Activated CD4-positive, alpha-beta memory T cell treated with anti-CD3 and anti-CD28 coated beads, Interleukin-2, amount 10 ng/mL, durations not matched to agents 7 days and 5 days (primary cell): ENCODE data around the gene RIPOR2. TPM values are rescaled to one million over a fixed set of nuclear protein-coding genes. Genes with fewer than 3 reads are reported as not detected.

ENCODE experiments used
- CTCF ChIA-PET: fragments of 350-600 bp; sonication (Branson Sonifier 250); formaldehyde crosslinking; loops from one replicate; lab custom pipeline; 2021; ENCODE audit warnings: antibody characterized with exemption, inconsistent platforms; lab: Charles Lee
- POLR2A ChIA-PET: fragments of 350-600 bp; sonication (Branson Sonifier 250); formaldehyde crosslinking; loops from one replicate; lab custom pipeline; 2021; ENCODE audit warnings: antibody characterized with exemption; lab: Charles Lee
- DNase-seq: peaks from one replicate; pipeline ENCODE4 v3.0.0-alpha.2; 2020
- H3K27ac Mint-ChIP-seq: one replicate; pipeline ENCODE4 v1.8.0; 2021; ENCODE audit warnings: mild to moderate bottlenecking, mixed read lengths
- H3K27me3 Mint-ChIP-seq: one replicate; pipeline ENCODE4 v1.8.0; 2021; ENCODE audit warnings: mixed read lengths
- H3K36me3 Mint-ChIP-seq: one replicate; pipeline ENCODE4 v1.8.0; 2021; ENCODE audit warnings: low read depth, mixed read lengths
- H3K4me1 Mint-ChIP-seq: one replicate; pipeline ENCODE4 v1.8.0; 2021; ENCODE audit warnings: mixed read lengths
- H3K4me3 Mint-ChIP-seq: one replicate; pipeline ENCODE4 v1.8.0; 2021; ENCODE audit warnings: mild to moderate bottlenecking, mixed read lengths
- H3K9me3 Mint-ChIP-seq: one replicate; pipeline ENCODE4 v1.8.0; 2021; ENCODE audit warnings: mixed read lengths
- total RNA-seq, 2 experiments: library from RNA; stranded (reverse); gene quantifications; one replicate each; pipeline ENCODE4 v1.2.3, GENCODE V29; 2021

RIPOR2 gene
- total RNA-seq, 2 experiments from 2014 or later, result 234 to 240 TPM

DNA sequence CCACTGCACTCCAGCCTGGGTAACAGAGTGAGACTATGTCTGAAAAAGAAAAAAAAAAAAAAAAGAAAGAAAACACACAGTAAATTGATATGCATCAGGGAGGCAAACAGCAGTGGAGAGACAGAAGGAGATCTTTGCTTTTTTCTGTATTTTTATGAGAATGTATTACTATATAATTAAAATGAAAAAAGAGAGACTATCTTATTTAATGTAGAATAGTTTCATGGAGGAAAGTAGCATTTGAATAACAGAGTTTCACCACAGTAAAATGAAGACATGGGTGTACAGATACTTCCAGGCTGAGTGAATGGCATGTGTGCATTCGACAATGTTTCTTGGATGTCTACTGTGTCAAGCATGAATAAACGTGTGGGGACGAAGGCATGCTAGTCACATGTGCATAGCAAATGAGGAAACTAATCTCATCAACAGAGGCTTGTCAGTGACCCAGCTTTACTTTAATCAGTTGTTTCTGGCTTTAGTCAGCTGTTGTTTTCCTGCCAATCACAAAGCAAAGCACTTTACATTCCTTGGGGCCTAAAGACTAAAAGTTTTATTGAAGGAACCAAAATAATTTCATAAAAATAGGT is 81.6 kb downstream of the RIPOR2 start:
- ChIA-PET CTCF (interaction anchor here (4.9 to 9.2 kb wide), 2 partner anchors 138 to 164 kb away, joined by 101 to 153 read pairs; no protein-coding TSS in a partner anchor), POLR2A (interaction anchor here (4.3 to 4.9 kb wide), 2 partner anchors 137 to 163 kb away, joined by 32 to 59 read pairs; no protein-coding TSS in a partner anchor)
- H3K27me3 Mint-ChIP-seq, result no peaks in the 10 kb centered on the region
- DNase-seq, result no peak
- H3K9me3 Mint-ChIP-seq, result no peaks in the 10 kb centered on the region
- H3K4me1 Mint-ChIP-seq, result peaks cover 43% of the 10 kb centered on the region
- H3K27ac Mint-ChIP-seq, result no peak overlapping the region
- H3K36me3 Mint-ChIP-seq, result peaks cover 87% of the 10 kb centered on the region
- H3K4me3 Mint-ChIP-seq, result no peak overlapping the region

DNA sequence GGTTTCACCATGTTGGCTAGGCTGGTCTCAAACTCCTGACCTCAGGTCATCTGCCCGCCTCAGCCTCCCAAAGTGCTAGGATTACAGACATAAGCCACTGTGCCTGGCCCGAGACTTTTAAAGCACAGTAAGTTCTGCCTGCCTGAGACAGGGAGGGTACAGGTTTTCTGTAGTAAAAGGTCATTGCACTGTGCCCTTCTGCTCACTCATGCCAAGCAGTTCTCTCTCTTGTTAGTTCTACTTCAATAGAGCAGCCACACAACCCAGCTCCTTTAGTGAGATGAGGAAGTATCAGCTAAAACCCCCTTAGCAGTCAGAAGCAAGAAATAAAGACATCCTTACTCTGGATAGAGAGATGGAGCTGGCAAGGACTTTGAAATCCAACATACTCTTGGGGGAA is 84.7 kb downstream of the RIPOR2 start:
- DNase-seq, result no peak
- H3K4me1 Mint-ChIP-seq, result peaks cover 18% of the 10 kb centered on the region
- H3K27me3 Mint-ChIP-seq, result no peaks in the 10 kb centered on the region
- no peak overlapping the region for H3K4me3 Mint-ChIP-seq
- peaks cover 88% of the 10 kb centered on the region for H3K36me3 Mint-ChIP-seq
- ChIA-PET POLR2A (no interaction called here), CTCF (no interaction called here)
- peak overlapping the region; percentile 16 for H3K27ac Mint-ChIP-seq
- no peaks in the 10 kb centered on the region for H3K9me3 Mint-ChIP-seq

DNA sequence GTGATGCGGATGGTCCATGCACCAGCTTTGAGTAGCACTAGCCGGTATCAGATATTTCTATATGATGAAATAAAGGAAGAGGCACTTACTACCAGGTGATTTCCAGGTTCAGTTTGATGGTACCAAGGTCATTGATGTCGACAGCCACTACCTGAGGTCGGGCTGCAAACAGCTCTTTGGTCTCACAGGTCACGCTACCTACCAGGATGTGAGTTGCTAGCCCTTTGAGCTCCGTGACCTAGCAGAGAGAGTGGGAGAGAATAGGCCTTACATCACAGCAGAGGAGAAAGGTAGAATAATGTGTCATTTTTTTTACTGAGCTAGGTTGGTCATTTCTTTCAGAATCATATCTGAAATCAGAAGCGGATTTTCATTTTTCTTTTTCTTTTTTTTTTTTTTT is 86.0 kb downstream of the RIPOR2 start:
- no peak overlapping the region for H3K27ac Mint-ChIP-seq
- POLR2A ChIA-PET, result no interaction called here
- peaks cover 90% of the 10 kb centered on the region for H3K36me3 Mint-ChIP-seq
- no peaks in the 10 kb centered on the region for H3K27me3 Mint-ChIP-seq
- no peak for DNase-seq
- peaks cover 13% of the 10 kb centered on the region for H3K4me1 Mint-ChIP-seq
- H3K9me3 Mint-ChIP-seq, result no peaks in the 10 kb centered on the region
- no peak overlapping the region for H3K4me3 Mint-ChIP-seq
- CTCF ChIA-PET, result interaction anchor here (1.2 to 1.7 kb wide), 2 partner anchors 168 to 193 kb away, joined by 3 to 5 read pairs; no protein-coding TSS in a partner anchor

DNA sequence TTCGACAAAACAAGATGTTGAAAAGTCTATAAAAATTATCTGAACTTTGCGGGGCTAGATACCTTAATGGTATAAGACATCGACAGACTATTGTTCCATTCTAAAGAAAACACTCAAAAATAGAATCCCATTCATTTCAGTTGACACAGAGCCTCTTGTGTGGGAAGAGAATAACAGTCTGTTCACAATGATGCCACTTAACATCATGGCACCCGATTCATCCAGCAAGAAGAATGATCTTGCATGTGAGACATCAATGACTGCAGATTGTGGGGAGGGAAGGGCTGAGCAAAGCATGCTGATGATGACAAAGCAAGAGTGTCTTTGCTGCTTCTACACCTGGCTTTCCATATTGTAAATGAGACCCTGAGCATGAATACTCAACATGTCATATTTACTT is 87.3 kb downstream of the RIPOR2 start:
- H3K27me3 Mint-ChIP-seq, result no peaks in the 10 kb centered on the region
- H3K27ac Mint-ChIP-seq, result peak overlapping the region; percentile 18
- H3K36me3 Mint-ChIP-seq, result peaks cover 90% of the 10 kb centered on the region
- DNase-seq, result no peak
- H3K9me3 Mint-ChIP-seq, result no peaks in the 10 kb centered on the region
- ChIA-PET CTCF (interaction anchor here (1.7 kb wide), 1 partner anchor 169 kb away, joined by 5 read pairs; no protein-coding TSS in a partner anchor), POLR2A (no interaction called here)
- H3K4me3 Mint-ChIP-seq, result no peak overlapping the region
- H3K4me1 Mint-ChIP-seq, result peaks cover 15% of the 10 kb centered on the region

DNA sequence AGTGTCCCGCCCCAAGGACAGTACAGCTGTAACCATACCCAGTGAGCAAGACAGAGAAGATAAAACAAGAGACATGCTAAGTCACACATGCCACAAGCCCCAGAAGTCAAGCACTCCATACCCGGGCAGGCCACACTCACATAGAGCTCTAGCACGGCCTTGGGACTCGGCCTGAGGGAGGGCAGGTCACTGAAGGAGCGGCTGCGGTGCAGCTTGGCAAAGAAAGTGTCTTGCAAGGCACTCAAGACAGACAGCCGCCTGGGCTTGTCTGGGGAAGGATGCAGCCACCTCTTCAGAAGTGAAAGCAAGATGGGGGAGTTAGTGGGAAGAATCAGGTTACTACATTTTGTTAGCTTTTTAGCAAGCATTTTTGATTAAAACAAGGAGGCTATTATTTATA is 88.4 kb downstream of the RIPOR2 start:
- no peaks in the 10 kb centered on the region for H3K9me3 Mint-ChIP-seq
- no peak for DNase-seq
- POLR2A ChIA-PET, result interaction anchor here (1.0 to 1.1 kb wide), 2 partner anchors 8 to 88 kb away, joined by 3 to 5 read pairs; partner anchors contain the start of gene RIPOR2

DNA sequence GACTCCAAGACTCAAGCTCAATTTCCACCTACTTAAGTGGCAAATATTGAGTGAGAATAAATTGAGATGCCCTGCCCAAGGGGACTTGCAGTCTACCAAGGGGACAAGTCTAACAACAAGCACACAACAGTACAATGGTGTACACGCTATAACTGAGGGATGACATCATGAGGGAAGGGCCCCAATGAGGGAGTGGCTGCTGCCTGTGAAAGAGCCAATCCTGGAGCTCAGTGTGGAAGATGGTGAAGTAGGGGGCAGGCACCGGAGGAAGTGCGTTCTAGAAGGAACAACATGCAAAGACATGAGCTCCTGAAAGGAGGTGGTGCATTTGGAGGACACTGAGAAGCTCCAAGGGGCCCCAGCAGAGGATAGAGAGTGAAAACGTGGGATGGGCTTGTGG is 90.2 kb downstream of the RIPOR2 start:
- no peak overlapping the region for H3K4me3 Mint-ChIP-seq
- peaks cover 96% of the 10 kb centered on the region for H3K36me3 Mint-ChIP-seq
- no peak overlapping the region for H3K27ac Mint-ChIP-seq
- POLR2A ChIA-PET, result interaction anchor here (0.9 to 1.3 kb wide), 2 partner anchors 12 to 172 kb away, joined by 3 read pairs; no protein-coding TSS in a partner anchor
- H3K27me3 Mint-ChIP-seq, result no peaks in the 10 kb centered on the region
- DNase-seq, result no peak
- H3K4me1 Mint-ChIP-seq, result peaks cover 30% of the 10 kb centered on the region
- H3K9me3 Mint-ChIP-seq, result no peaks in the 10 kb centered on the region
- CTCF ChIA-PET, result no interaction called here

More for the DNA sequence above, 88.4 kb downstream of the RIPOR2 start:
- H3K4me3 Mint-ChIP-seq, result no peak overlapping the region
- no peak overlapping the region for H3K27ac Mint-ChIP-seq
- CTCF ChIA-PET, result interaction anchor here (0.9 to 1.4 kb wide), 3 partner anchors 9 to 172 kb away, joined by 3 to 6 read pairs (median 3); no protein-coding TSS in a partner anchor
- peaks cover 91% of the 10 kb centered on the region for H3K36me3 Mint-ChIP-seq
- no peaks in the 10 kb centered on the region for H3K27me3 Mint-ChIP-seq
- H3K4me1 Mint-ChIP-seq, result peaks cover 17% of the 10 kb centered on the region

DNA sequence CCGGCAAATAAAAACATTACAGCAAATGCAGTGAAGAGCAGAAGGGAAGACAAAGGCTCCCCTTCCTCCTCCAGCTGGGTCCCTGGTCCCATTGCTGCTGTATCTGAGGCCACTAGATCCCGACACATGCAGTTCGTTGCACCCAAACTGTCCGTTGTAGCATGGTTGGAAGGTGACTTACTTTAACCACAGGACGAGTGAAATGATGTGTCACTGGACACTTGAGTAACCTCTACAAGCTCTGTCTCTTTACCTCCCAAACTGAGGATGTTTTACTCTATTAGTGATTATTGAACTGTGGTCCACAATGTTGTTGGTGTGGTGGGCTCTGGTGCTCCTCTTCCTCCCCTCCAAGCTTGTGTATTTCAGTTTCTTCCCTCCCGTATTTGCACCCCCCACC is 90.9 kb downstream of the RIPOR2 start:
- no peak for DNase-seq
- CTCF ChIA-PET, result interaction anchor here (1.4 to 1.5 kb wide), 2 partner anchors 11 to 226 kb away, joined by 3 to 5 read pairs; no protein-coding TSS in a partner anchor
- peaks cover 37% of the 10 kb centered on the region for H3K4me1 Mint-ChIP-seq
- POLR2A ChIA-PET, result interaction anchor here (1.3 kb wide), 1 partner anchor 173 kb away, joined by 3 read pairs; no protein-coding TSS in a partner anchor
- no peak overlapping the region for H3K4me3 Mint-ChIP-seq
- H3K27ac Mint-ChIP-seq, result peak overlapping the region; percentile 36
- no peaks in the 10 kb centered on the region for H3K27me3 Mint-ChIP-seq
- peaks cover 94% of the 10 kb centered on the region for H3K36me3 Mint-ChIP-seq
- no peaks in the 10 kb centered on the region for H3K9me3 Mint-ChIP-seq

DNA sequence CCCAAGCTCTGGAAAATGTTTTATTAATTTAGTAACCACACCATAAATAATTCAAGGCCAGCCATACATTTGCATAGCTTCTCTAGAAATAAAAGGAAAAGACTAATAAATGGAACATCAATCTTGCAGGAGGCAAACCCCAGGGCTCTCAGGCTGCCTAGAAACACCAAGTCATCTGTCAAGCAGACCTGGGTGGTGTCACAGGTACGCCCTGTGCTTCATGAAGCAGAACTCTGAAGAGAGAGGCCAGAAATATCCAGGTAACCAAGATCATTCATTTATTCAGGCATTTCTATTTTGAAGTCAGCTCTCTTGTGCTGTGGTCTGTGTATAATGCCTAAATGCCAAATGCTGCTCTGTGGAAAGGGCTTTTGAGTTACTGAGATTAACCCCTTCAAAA is 91.7 kb downstream of the RIPOR2 start:
- DNase-seq, result no peak
- no peak overlapping the region for H3K4me3 Mint-ChIP-seq
- POLR2A ChIA-PET, result interaction anchor here (0.9 to 1.2 kb wide), 2 partner anchors 12 to 89 kb away, joined by 3 to 6 read pairs; no protein-coding TSS in a partner anchor
- CTCF ChIA-PET, result interaction anchor here (1.2 to 1.5 kb wide), 3 partner anchors 12 to 227 kb away, joined by 3 to 6 read pairs (median 5); no protein-coding TSS in a partner anchor
- H3K4me1 Mint-ChIP-seq, result peaks cover 40% of the 10 kb centered on the region
- H3K36me3 Mint-ChIP-seq, result peaks cover 94% of the 10 kb centered on the region
- no peak overlapping the region for H3K27ac Mint-ChIP-seq
- H3K27me3 Mint-ChIP-seq, result no peaks in the 10 kb centered on the region
- no peaks in the 10 kb centered on the region for H3K9me3 Mint-ChIP-seq

DNA sequence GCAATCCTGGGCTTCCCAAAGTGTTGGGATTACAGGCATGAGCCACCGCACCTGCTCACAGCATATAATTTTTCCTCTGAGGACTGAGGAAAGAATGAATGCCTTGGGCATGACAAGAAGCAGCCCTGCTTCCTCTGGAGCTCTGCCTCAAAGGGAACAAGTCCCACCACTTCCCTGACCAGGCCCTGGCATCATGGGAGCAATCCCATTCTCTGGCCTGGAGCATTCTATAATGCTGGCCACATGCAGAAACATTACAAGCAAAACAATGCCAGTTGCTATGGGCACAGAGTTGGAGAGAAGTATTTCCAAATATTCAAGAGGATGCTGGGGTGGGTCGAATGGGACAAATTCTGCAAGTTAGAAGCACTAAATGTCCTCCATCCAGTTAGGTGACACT is 95.6 kb downstream of the RIPOR2 start:
- Mint-ChIP-seq H3K4me3 (no peak overlapping the region), H3K9me3 (peaks cover 1% of the 10 kb centered on the region), H3K36me3 (peaks cover 88% of the 10 kb centered on the region), H3K27ac (peak overlapping the region; percentile 5), H3K27me3 (no peaks in the 10 kb centered on the region), H3K4me1 (peaks cover 49% of the 10 kb centered on the region)
- CTCF ChIA-PET, result no interaction called here
- no peak for DNase-seq
- POLR2A ChIA-PET, result no interaction called here

DNA sequence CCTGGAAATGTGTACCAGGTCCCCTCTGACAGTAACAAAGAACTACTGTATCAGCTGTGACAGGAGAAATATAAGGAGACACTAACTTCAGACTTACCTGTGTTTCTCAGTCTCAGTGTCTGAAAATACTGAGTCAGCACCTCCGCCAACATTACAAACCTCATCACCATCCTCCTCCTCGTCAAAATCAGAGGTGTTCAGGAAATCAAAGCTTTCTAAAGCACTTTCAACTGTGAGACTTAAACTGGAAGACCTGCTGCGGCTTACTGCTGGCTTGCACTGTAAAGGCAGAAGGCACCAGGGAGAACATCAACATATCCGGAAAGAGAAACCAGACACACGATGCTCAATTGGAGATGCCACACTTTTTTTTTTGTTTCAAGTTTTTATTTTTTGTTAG is 96.8 kb downstream of the RIPOR2 start:
- peak overlapping the region; percentile 5 for H3K27ac Mint-ChIP-seq
- H3K4me1 Mint-ChIP-seq, result peaks cover 58% of the 10 kb centered on the region
- ChIA-PET POLR2A (no interaction called here), CTCF (interaction anchor here (0.7 kb wide), 1 partner anchor 204 kb away, joined by 4 read pairs; no protein-coding TSS in a partner anchor)
- peaks cover 4% of the 10 kb centered on the region for H3K9me3 Mint-ChIP-seq
- no peak for DNase-seq
- peaks cover 92% of the 10 kb centered on the region for H3K36me3 Mint-ChIP-seq
- no peak overlapping the region for H3K4me3 Mint-ChIP-seq
- no peaks in the 10 kb centered on the region for H3K27me3 Mint-ChIP-seq

DNA sequence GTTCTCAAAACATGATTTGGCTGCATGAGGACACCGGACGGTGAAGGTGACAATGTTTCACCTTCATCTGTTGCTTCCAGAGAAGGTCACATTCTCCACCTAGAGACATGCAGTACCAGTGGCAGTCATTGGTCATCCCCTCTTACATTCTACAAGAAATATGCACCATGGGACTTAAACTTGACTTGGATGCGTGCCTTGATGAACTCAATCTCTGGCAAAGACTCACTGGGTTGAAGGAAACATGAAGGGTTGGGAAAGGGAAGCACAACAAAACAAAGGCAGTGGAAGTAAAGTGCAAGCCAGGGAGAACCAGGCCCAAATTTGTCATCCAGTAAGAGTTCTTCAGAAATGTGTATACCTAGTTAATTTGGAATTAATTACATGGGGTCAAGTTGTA is 97.7 kb downstream of the RIPOR2 start:
- Mint-ChIP-seq H3K36me3 (peaks cover 92% of the 10 kb centered on the region), H3K4me3 (no peak overlapping the region), H3K27ac (no peak overlapping the region), H3K9me3 (peaks cover 4% of the 10 kb centered on the region), H3K27me3 (no peaks in the 10 kb centered on the region), H3K4me1 (peaks cover 64% of the 10 kb centered on the region)
- ChIA-PET POLR2A (no interaction called here), CTCF (no interaction called here)
- DNase-seq, result no peak

DNA sequence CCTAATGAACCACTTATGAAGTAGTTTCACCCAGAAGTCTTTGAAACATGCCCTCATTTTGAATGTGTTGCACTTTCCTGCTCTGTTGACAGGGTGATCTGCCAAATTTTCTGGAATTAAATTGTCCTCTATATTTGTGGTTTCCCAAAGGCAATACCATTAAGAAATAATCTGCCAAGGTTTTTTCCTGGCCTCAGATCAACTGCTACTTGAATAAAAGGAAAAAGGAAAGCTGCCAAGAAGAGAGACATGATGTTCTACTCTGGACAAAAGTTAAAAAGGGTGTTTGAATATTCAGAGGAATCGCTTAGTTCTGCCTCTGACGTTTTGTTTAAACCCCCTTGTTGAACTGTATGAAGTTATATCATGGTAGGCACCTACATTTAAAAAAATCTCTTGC is 99.7 kb downstream of the RIPOR2 start:
- peak overlapping the region; percentile 4 for H3K27ac Mint-ChIP-seq
- H3K4me1 Mint-ChIP-seq, result peaks cover 51% of the 10 kb centered on the region
- CTCF ChIA-PET, result no interaction called here
- no peak overlapping the region for H3K4me3 Mint-ChIP-seq
- no peak for DNase-seq
- peaks cover 4% of the 10 kb centered on the region for H3K9me3 Mint-ChIP-seq
- POLR2A ChIA-PET, result interaction anchor here (0.7 kb wide), 1 partner anchor 90 kb away, joined by 3 read pairs; no protein-coding TSS in a partner anchor
- H3K27me3 Mint-ChIP-seq, result no peaks in the 10 kb centered on the region
- H3K36me3 Mint-ChIP-seq, result peaks cover 92% of the 10 kb centered on the region

DNA sequence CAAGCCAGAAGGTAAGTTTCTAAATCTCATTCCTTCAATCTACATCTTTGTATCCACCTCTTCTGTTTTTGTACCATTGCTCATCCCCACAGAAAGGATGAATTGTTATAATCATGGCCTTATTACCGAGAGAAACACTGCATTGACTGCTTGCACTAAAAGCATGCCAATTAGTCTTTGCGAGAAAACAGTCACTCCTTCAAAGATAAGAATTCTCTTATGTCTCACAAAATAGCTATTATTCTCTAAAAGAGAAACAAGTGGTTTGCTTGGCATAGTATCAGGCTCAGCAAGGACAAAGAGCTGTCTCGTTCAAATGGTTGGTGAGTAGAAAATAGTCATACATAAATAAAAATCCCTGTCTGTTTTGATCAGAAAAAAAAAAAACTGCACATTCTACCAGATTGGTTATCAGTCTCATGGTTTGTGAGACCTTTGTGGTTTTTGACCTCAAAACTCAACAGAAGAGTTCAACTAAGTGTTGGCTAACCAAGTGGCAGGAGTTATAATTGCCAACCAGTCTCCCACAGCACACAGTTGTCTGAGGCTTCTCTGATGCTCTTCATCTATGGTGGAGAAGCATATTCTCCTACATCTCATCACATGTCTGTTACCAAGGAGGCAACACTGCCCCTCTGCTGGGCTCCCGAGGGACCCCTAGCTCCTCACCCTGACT is 101.9 kb downstream of the RIPOR2 start:
- POLR2A ChIA-PET, result interaction anchor here (0.8 to 0.9 kb wide), 2 partner anchors 12 to 194 kb away, joined by 3 read pairs; no protein-coding TSS in a partner anchor
- H3K4me3 Mint-ChIP-seq, result peak overlapping the region; percentile 7
- H3K27ac Mint-ChIP-seq, result peak overlapping the region; percentile 63
- DNase-seq, result no peak
- peaks cover 86% of the 10 kb centered on the region for H3K36me3 Mint-ChIP-seq
- H3K4me1 Mint-ChIP-seq, result peaks cover 30% of the 10 kb centered on the region
- no peaks in the 10 kb centered on the region for H3K27me3 Mint-ChIP-seq
- peaks cover 4% of the 10 kb centered on the region for H3K9me3 Mint-ChIP-seq
- CTCF ChIA-PET, result interaction anchor here (0.7 to 3.8 kb wide), 3 partner anchors 48 to 237 kb away, joined by 3 to 13 read pairs (median 5); no protein-coding TSS in a partner anchor
